K562 (cell line): ENCODE results near the gene PLSCR3. TPM values are rescaled to one million over a fixed set of nuclear protein-coding genes. Genes with fewer than 3 reads are reported as not detected.

Experiments
- ATAC-seq: fragments of 200-7000 bp; cut with Tn5 transposase; 3 replicates; pipeline ENCODE4 v1.9.1; 2020; ENCODE audit warnings: moderate library complexity
- BruUV-seq: library from RNA; stranded (reverse); fragments of 400-500 nt; replicated peaks from 2 replicates; lab custom pipeline; 2021; lab: Mats Ljungman, UMichigan
- CTCF ChIA-PET: fragments of 300-600 bp; formaldehyde crosslinking; extraction: SDS; loops from one replicate; lab custom pipeline; 2021; ENCODE audit warnings: low intra/inter-chr PET ratio; lab: Yijun Ruan, JAX
- POLR2A ChIA-PET: fragments of 300-600, 350-650 bp; sonication (Branson Sonifier 250); formaldehyde crosslinking; extraction: SDS; loops from one replicate; lab custom pipeline; 2021; ENCODE audit warnings: antibody characterized with exemption, inconsistent platforms; lab: Yijun Ruan, JAX
- DNase-seq, 4 experiments: peaks; one replicate each; pipeline versions ENCODE4 v3.0.0 to v3.0.0-alpha.2; 2011 to 2018; ENCODE audit warnings: low spot score in 3 of 4, mixed read lengths in 3 of 4; ENCODE audit errors: extremely low read depth in 1 of 4
- FAIRE-seq: peaks from 2 replicates; lab custom pipeline; 2011; peaks lifted over from hg19 to GRCh38; lab: Jason Lieb, UNC
- H2AFZ ChIP-seq: 2 replicates; pipeline ENCODE4 v1.6.0; 2011; ENCODE audit warnings: low read depth, low read length, control low read depth, inconsistent platforms
- H3K27ac ChIP-seq: fragments of 200-600 bp; 3 replicates; pipeline ENCODE4 v1.8.0; 2011; ENCODE audit warnings: low read depth, mild to moderate bottlenecking, control low read depth, inconsistent platforms, low read length, moderate library complexity, mixed read lengths; ENCODE audit errors: extremely low read depth
- H3K27me3 ChIP-seq, 2 experiments: fragments of 300-600 bp in 1 of 2; 2 replicates in 1 of 2; 3 replicates in 1 of 2; pipeline versions ENCODE4 v1.6.0 to v1.8.0; 2011; ENCODE audit warnings: inconsistent platforms in 2 of 2, low read length in 2 of 2, mild to moderate bottlenecking in 1 of 2, mixed read lengths in 1 of 2, moderate library complexity in 1 of 2; ENCODE audit not compliant: control insufficient read depth in 2 of 2, insufficient read depth in 2 of 2
- H3K36me3 ChIP-seq: fragments of 300-600 bp; 3 replicates; pipeline ENCODE4 v1.8.0; 2011; ENCODE audit warnings: mild to moderate bottlenecking, low read length, inconsistent platforms; ENCODE audit not compliant: control insufficient read depth, insufficient read depth
- H3K4me1 ChIP-seq, 2 experiments: fragments of 200-600 bp in 1 of 2; replicated peaks in 1 of 2; 2 replicates in 1 of 2; 3 replicates in 1 of 2; pipeline versions ENCODE4 v1.5.1 to v1.8.0; 2011; ENCODE audit warnings: inconsistent platforms in 2 of 2, low read length in 2 of 2, mild to moderate bottlenecking in 1 of 2, mixed read lengths in 1 of 2, moderate library complexity in 1 of 2; ENCODE audit not compliant: control insufficient read depth in 2 of 2, insufficient read depth in 2 of 2
- H3K4me2 ChIP-seq: 2 replicates; pipeline ENCODE4 v1.6.1; 2011; ENCODE audit warnings: low read length, control low read depth, inconsistent platforms, mixed read lengths; ENCODE audit not compliant: insufficient read depth
- H3K4me3 ChIP-seq: fragments of 200-600 bp; sonication (generic), shearing (Covaris generic); 2 replicates; pipeline ENCODE4 v1.5.1; 2016; ENCODE audit warnings: control low read depth, inconsistent platforms
- H3K79me2 ChIP-seq: fragments of 200-600 bp; 3 replicates; pipeline ENCODE4 v1.8.0; 2011; ENCODE audit warnings: low read length, inconsistent platforms; ENCODE audit not compliant: control insufficient read depth, insufficient read depth
- H3K9ac ChIP-seq, 2 experiments: 2 replicates each; pipeline versions ENCODE4 v1.6.0 to v1.6.1; 2011; ENCODE audit warnings: low read depth in 2 of 2, low read length in 2 of 2, control low read depth in 1 of 2, inconsistent platforms in 1 of 2, mild to moderate bottlenecking in 1 of 2, mixed read lengths in 1 of 2; ENCODE audit not compliant: insufficient read depth in 1 of 2
- H3K9me1 ChIP-seq: one replicate; pipeline ENCODE4 v1.6.0; 2011; ENCODE audit warnings: inconsistent platforms, mild to moderate bottlenecking, low read length, moderate library complexity; ENCODE audit not compliant: control insufficient read depth, insufficient read depth
- H3K9me3 ChIP-seq: replicated peaks from 2 replicates; pipeline ENCODE4 v1.5.1; 2011; ENCODE audit warnings: low read depth, low read length, inconsistent platforms; ENCODE audit not compliant: control insufficient read depth, insufficient read depth
- H4K20me1 ChIP-seq: replicated peaks from 2 replicates; pipeline ENCODE4 v1.6.1; 2011; ENCODE audit warnings: low read length, inconsistent platforms, mixed read lengths; ENCODE audit not compliant: control insufficient read depth, insufficient read depth
- ASH1L ChIP-seq: fragments of 450-650 bp; IDR thresholded peaks from 2 replicates; pipeline ENCODE4 v1.6.1; 2018; ENCODE audit warnings: borderline replicate concordance, mild to moderate bottlenecking, low read depth; ENCODE audit not compliant: partially characterized antibody
- BACH1 ChIP-seq: fragments of 200-800 bp; sonication (Bioruptor generic); IDR thresholded peaks from 2 replicates; pipeline ENCODE4 v1.6.1; 2016; ENCODE audit warnings: missing genetic modification characterization, missing compliant biosample characterization
- CBX5 ChIP-seq: IDR thresholded peaks from 2 replicates; pipeline ENCODE4 v1.6.1; 2014; ENCODE audit warnings: low read depth, borderline replicate concordance
- FUS ChIP-seq: fragments of 200-400 bp; formaldehyde crosslinking; optimal IDR thresholded peaks from 2 replicates; pipeline ENCODE3; 2017; ENCODE audit warnings: low read depth, low read length
- HSF4 ChIP-seq: fragments of 250-450 bp; sonication (Bioruptor Pico); IDR thresholded peaks from 2 replicates; pipeline ENCODE4 v2.1.2; 2022; ENCODE audit warnings: mild to moderate bottlenecking, moderate library complexity, borderline replicate concordance
- KAT7 ChIP-seq: sonication (generic); formaldehyde crosslinking; IDR thresholded peaks from 2 replicates; pipeline ENCODE4 v1.8.0; 2022; ENCODE audit warnings: missing genetic modification reagents, mild to moderate bottlenecking, borderline replicate concordance
- MCM5 ChIP-seq: fragments of 450-650 bp; IDR thresholded peaks from 2 replicates; pipeline ENCODE4 v1.6.1; 2016; ENCODE audit warnings: low read depth
- MED1 ChIP-seq: sonication (generic); formaldehyde crosslinking; IDR thresholded peaks from 2 replicates; pipeline ENCODE4 v1.8.1; 2023; ENCODE audit warnings: missing genetic modification reagents, borderline replicate concordance
- RHOXF2B ChIP-seq: fragments of 250-450 bp; sonication (Bioruptor Pico); conservative IDR thresholded peaks from 2 replicates; pipeline ENCODE4 v1.5.1; 2021
- ZBTB1 ChIP-seq: sonication (generic); formaldehyde crosslinking; IDR thresholded peaks from 2 replicates; pipeline ENCODE4 v1.8.1; 2023; ENCODE audit warnings: missing genetic modification reagents, low read depth, mild to moderate bottlenecking, borderline replicate concordance
- ZBTB7A ChIP-seq: IDR thresholded peaks from 2 replicates; pipeline ENCODE4 v1.6.1; 2011; ENCODE audit warnings: low read depth, mild to moderate bottlenecking, low read length, moderate library complexity, borderline replicate concordance; ENCODE audit not compliant: control insufficient read depth
- ZNF830 ChIP-seq: fragments of 250-450 bp; sonication (Bioruptor Pico); IDR thresholded peaks from 2 replicates; pipeline ENCODE4 v1.5.0; 2021; ENCODE audit warnings: mild to moderate bottlenecking
- WGBS: fragments of 100-300 bp; shearing (Covaris generic); methylation state at CpG from one replicate; pipeline ENCODE4 v1.1.6; 2016; ENCODE audit warnings: low coverage, mixed read lengths; ENCODE audit not compliant: insufficient coverage; ENCODE audit errors: missing lambda C conversion rate; 5-methylcytosine and 5-hydroxymethylcytosine counted together
- in situ Hi-C: fragments of 300-500 bp; cut with MboI; formaldehyde crosslinking; loops from 4 replicates; pipeline ENCODE4 v1.15.0; 2018; ENCODE audit warnings: inconsistent platforms, mixed read lengths
- intact Hi-C: fragments of 100-400 bp; cut with micrococcal nuclease; formaldehyde crosslinking; loops from 2 replicates; pipeline ENCODE4 v1.14.2; 2022
- polyA plus RNA-seq, 8 experiments: library from polyadenylated mRNA; depleted of rRNA in 4 of 8; stranded (reverse) in 5 of 8; unstranded in 3 of 8; fragments of >200 nt; fragmentation: Nextera tagmentation in 2 of 8; fragmentation: Illumina TruSeq in 1 of 8; extraction: Ambion mirVana in 2 of 8; extraction: Trizol in 1 of 8; gene quantifications; 2 replicates each; pipeline versions ENCODE4 v1.2.1 to v1.2.3, GENCODE V29; 2011 to 2014; ENCODE audit warnings: inconsistent platforms in 1 of 8, missing spikeins in 1 of 8
- total RNA-seq, 7 experiments: library from RNA; depleted of rRNA in 6 of 7; stranded (reverse); fragments of >200 nt in 6 of 7; fragmentation: Illumina TruSeq in 2 of 7; extraction: Trizol in 2 of 7; gene quantifications; 2 replicates each; pipeline versions ENCODE4 v1.2.1 to v1.2.3, GENCODE V29; 2011 to 2021; ENCODE audit warnings: low replicate concordance in 1 of 7
- TF ChIP-seq, protein P1 (sequence below), 3 experiments: fragments of 200-800 bp in 1 of 3; sonication (Bioruptor generic) in 1 of 3; sonication (generic) in 1 of 3; formaldehyde crosslinking in 1 of 3; IDR thresholded peaks; 2 replicates each; pipeline versions ENCODE4 v1.6.1 to v1.8.0; 2016 to 2022; ENCODE audit warnings: mild to moderate bottlenecking in 2 of 3, missing compliant biosample characterization in 2 of 3, missing genetic modification characterization in 2 of 3, missing genetic modification reagents in 1 of 3
- TF ChIP-seq, protein P2 (sequence below): fragments of 450-650 bp; conservative IDR thresholded peaks from 2 replicates; pipeline ENCODE4 v1.6.1; 2016; ENCODE audit warnings: missing genetic modification characterization, low read depth, mild to moderate bottlenecking, control low read depth, missing compliant biosample characterization

PLSCR3 gene
- total and polyA plus RNA-seq, 9 of the 15 experiments (the other 6 are each of a cell fraction or from before 2014, with no cell fraction given): 3.2 to 16.8 (median 4.5) TPM

DNA sequence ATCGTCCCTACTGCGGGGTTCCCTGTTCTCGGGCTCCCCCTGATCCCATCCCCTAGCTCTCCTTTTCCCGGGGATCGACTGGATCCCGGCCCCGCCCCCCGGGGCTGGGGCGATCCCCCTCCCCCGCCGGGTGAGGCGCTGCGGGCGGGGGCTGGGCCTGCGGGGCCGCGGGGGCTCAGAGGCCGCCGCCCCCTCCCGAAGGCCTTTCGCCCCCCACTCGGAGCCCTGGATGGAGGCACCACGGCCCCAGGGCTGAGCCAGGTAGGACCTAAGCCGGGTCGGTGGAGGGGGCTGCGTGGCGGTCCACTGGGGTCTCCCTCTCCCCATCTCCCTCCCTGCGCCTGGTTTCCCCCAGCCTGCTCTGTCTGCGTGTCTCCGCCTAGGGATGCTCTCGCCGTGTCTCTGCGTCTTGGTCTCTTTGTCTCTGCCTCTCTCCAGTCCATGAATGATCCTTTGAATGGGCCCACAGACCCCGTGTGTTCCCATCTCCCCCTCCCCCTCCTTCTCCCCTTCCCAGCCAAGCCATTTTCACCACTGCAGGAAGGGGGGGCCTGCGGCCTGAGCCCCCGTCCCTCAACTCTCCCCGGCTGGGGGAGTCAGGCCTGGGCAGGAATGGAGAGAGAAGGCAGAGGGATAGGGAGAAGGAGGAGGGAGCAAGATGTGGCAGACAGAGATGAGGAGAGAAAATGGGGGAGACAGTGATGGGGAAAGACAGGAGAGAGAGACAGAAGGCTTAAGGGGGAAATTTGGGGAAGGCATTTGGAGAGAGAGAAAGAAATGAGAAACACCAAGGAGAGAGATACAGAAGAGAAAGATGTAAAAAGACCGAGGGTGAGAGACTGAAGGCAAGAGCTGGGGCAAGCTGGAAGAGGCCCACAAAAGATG lies 11.3 kb upstream of the PLSCR3 start:
- peak overlapping the region; percentile 81 for H2AFZ ChIP-seq
- peak overlapping the region; percentile 57 to 87; a peak in 3 of 4 replicates for H3K9ac ChIP-seq
- CTCF ChIA-PET: no interaction called here
- 0% methylated on average over 1 of the region's 38 CpGs for WGBS
- DNase-seq (peak in 2 of 4 experiments; percentile 62 to 65), ATAC-seq (no peak), FAIRE-seq (no peak)
- in situ Hi-C loops: no loop called here
- H3K27ac ChIP-seq: peak overlapping the region; percentile 78; the same call in 1 of the 3 replicates
- peaks cover 6% of the 10 kb centered on the region; the same call in 1 of the 3 replicates for H3K36me3 ChIP-seq
- H3K4me1 ChIP-seq: peaks cover 11 to 20% of the 10 kb centered on the region in 2 experiments; a peak in 3 of 5 replicates
- no peaks in the 10 kb centered on the region for H3K9me3 ChIP-seq
- H3K79me2 ChIP-seq: peaks cover 8% of the 10 kb centered on the region; the same call in 2 of the 3 replicates
- no peaks in the 10 kb centered on the region for H3K27me3 ChIP-seq
- no peaks in the 10 kb centered on the region for H3K9me1 ChIP-seq
- H3K4me3 ChIP-seq: peak overlapping the region; percentile 68
- BruUV-seq: TSS peak; percentile 76
- POLR2A ChIA-PET: interaction anchor here (1.3 kb wide), 1 partner anchor 156 kb away, joined by 4 read pairs; the partner anchor contains the start of gene SENP3
- intact Hi-C loops: no loop called here
- peak overlapping the region; percentile 78 for H3K4me2 ChIP-seq
- no peaks in the 10 kb centered on the region for H4K20me1 ChIP-seq
- TF ChIP-seq ZBTB1 (no peak), ASH1L (no peak), ZNF830 (CRISPR knock-in tag) (no peak), MCM5 (no peak), RHOXF2B (CRISPR knock-in tag) (no peak), HSF4 (CRISPR knock-in tag) (no peak), KAT7 (CRISPR knock-in tag) (no peak), BACH1 (tag) (no peak), MED1 (CRISPR knock-in tag) (no peak), FUS (no peak), CBX5 (no peak), ZBTB7A (no peak; the same call in 1 of the 2 replicates)
- TF ChIP-seq, protein P1, sequence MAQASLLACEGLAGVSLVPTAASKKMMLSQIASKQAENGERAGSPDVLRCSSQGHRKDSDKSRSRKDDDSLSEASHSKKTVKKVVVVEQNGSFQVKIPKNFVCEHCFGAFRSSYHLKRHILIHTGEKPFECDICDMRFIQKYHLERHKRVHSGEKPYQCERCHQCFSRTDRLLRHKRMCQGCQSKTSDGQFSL (CRISPR knock-in tag; IDR thresholded peaks at IDR 0.05): 0 out of 2 replicates have a peak, but pooled peaks have one; percentile 15
- TF ChIP-seq, protein P1 (tag; IDR thresholded peaks at IDR 0.05): no peak
- TF ChIP-seq, protein P2, sequence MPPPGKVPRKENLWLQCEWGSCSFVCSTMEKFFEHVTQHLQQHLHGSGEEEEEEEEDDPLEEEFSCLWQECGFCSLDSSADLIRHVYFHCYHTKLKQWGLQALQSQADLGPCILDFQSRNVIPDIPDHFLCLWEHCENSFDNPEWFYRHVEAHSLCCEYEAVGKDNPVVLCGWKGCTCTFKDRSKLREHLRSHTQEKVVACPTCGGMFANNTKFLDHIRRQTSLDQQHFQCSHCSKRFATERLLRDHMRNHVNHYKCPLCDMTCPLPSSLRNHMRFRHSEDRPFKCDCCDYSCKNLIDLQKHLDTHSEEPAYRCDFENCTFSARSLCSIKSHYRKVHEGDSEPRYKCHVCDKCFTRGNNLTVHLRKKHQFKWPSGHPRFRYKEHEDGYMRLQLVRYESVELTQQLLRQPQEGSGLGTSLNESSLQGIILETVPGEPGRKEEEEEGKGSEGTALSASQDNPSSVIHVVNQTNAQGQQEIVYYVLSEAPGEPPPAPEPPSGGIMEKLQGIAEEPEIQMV (tag): no peak
